ENCODE measurements around the gene CCL16. TPM values are rescaled to one million over a fixed set of nuclear protein-coding genes. Genes with fewer than 3 reads are reported as not detected.

Gene CCL16
- total and polyA plus RNA-seq, 2 of the 4 experiments (the other 2 are of a cell fraction) = not detected

DNA sequence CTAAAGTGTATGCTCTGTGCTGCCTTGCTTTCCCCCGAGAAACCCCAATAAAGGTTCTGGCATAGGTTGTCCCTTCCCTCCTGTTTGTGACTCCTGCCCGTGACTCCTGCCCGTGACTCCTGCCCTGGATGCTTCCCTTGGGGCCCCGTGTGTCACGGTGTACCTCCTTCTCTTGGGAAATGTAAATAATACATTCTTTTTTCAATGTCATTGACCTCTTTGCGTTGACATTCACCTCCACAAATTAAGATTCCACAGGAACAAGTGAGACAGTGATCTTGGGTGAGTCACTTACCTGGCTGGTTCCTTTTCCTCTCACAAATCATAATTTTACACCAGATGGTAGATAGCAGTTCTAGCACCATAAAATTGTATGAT is 19.4 kb upstream of the CCL16 start:
- Histone ChIP-seq H3K9me1 (ENCODE audit: insufficient read depth, low read length) (no peaks in the 10 kb centered on the region), H2AK9ac (replicated peaks; ENCODE audit: low read depth, low read length, poor library complexity) (no peak overlapping the region), H3K36me3 (ENCODE audit: control insufficient read depth, insufficient read depth, low read length) (no peaks in the 10 kb centered on the region), H3K4ac (ENCODE audit: low read depth, low read length) (no peak overlapping the region), H4K20me1 (ENCODE audit: insufficient read depth, low read length) (no peaks in the 10 kb centered on the region), H3K4me1 (ENCODE audit: control insufficient read depth, insufficient read depth, low read length) (no peaks in the 10 kb centered on the region), H3K27ac (ENCODE audit: insufficient read depth, low read length) (no peak overlapping the region), H4K91ac (ENCODE audit: insufficient read depth, low read depth, low read length) (no peak overlapping the region), H2BK5ac (ENCODE audit: low read depth, low read length, poor library complexity, severe bottlenecking) (no peak overlapping the region), H3K18ac (ENCODE audit: low read depth, low read length) (no peak overlapping the region), H3K4me2 (ENCODE audit: low read depth, low read length) (no peak overlapping the region), H2BK120ac (ENCODE audit: low read depth, low read length) (no peak overlapping the region), H2AK5ac (ENCODE audit: low read depth, low read length) (no peak overlapping the region), H2BK20ac (ENCODE audit: low read depth, low read length) (no peak overlapping the region), H2BK15ac (ENCODE audit: low read depth, low read length) (no peak overlapping the region), H3K14ac (replicated peaks; ENCODE audit: low read depth, low read length) (no peak overlapping the region), H2AFZ (replicated peaks; ENCODE audit: low read length, poor library complexity) (no peak overlapping the region), H3K27me3 (ENCODE audit: control insufficient read depth, insufficient read depth, low read length) (no peaks in the 10 kb centered on the region; the same call in none of the 2 replicates), H3K56ac (ENCODE audit: extremely low read depth, insufficient read depth, low read length) (no peak overlapping the region), H3K23ac (ENCODE audit: low read depth, low read length) (no peak overlapping the region), H4K8ac (ENCODE audit: low read depth in 2 of 2, low read length in 2 of 2) (no peak overlapping the region), H3K9ac (ENCODE audit: low read depth, low read length) (no peak overlapping the region), H3K4me3 (ENCODE audit: insufficient read depth, low read depth, low read length) (no peak overlapping the region), H3K9me3 (ENCODE audit: control insufficient read depth, insufficient read depth, low read length) (no peaks in the 10 kb centered on the region), H3K79me1 (ENCODE audit: low read depth in 1 of 2, low read length in 2 of 2) (no peaks in the 10 kb centered on the region), H4K5ac (ENCODE audit: low read depth, low read length) (no peak overlapping the region)
- intact Hi-C loops (cut with micrococcal nuclease) (no loop called here), in situ Hi-C loops (cut with MboI; ENCODE audit: low sequenced_read_pairs) (no loop called here), dilution Hi-C loops (cut with HindIII; ENCODE audit: low sequenced_read_pairs, unreplicated experiment) (no loop called here)
- no CpG with 5 or more reads among the region's 6 CpGs for WGBS, 2 experiments (ENCODE audit: extremely low coverage in 2 of 2, insufficient read length in 1 of 2)
- ATAC-seq (ENCODE audit: low read depth) (no peak), DNase-seq (no peak)
- ChIA-PET CTCF (no interaction called here), POLR2A (ENCODE audit: unreplicated experiment) (no interaction called here)
- no TSS peak for BruUV-seq (replicated peaks)
- TF ChIP-seq FOS (IDR thresholded peaks at IDR 0.05; ENCODE audit: low read depth, low read length) = no peak
